ENCODE results near the gene ZFYVE16. TPM values are rescaled to one million over a fixed set of nuclear protein-coding genes. Genes with fewer than 3 reads are reported as not detected.

ZFYVE16 gene
- total and polyA plus RNA-seq, 2 experiments from 2014 or later, result 15.8 to 19.0 TPM

DNA sequence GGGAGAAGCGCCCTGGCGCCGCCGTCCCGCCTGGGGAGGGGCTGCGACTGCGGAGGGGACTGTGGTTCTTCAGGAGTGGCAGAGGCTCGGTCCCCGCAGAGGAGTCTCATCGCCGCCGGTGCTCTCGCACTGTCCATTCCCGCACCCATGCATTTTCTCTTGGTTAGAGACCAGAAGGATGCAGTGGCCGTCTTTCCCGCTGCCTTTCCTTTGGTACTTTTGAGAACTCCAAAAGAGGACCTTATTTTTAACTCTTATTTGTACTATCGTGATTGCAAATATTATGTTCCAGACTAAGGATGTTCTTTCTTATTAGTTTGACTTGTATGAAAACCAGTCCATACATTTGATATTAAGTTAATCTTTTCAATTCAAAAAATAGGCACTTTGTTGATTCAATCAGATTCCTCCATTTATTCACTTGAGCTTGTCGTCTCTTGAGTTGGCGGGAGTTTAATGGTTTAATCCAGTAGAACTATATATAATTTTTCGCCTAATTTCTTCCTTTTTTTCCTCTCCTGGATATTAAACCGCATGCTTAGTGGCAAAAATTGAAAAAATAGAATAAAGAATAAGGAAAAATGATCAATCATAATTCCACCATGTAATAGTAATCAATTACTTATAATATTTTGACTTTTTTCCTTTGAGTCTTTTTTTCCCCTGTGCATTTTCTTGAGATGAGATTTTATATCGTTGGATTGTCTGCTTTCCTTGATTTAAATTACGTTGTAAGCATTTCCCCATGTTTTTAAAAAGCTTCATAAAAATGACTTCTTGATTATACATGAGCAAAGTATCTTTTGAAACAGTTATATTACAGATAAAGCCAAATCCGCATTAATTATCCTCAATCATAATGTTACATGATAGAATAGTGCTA, 861 bp downstream of the ZFYVE16 start:
- Histone ChIP-seq H4K20me1 (ENCODE audit: insufficient read depth) (no peaks in the 10 kb centered on the region), H3K4me2 (ENCODE audit: unreplicated experiment) (peak overlapping the region; percentile 98)

DNA sequence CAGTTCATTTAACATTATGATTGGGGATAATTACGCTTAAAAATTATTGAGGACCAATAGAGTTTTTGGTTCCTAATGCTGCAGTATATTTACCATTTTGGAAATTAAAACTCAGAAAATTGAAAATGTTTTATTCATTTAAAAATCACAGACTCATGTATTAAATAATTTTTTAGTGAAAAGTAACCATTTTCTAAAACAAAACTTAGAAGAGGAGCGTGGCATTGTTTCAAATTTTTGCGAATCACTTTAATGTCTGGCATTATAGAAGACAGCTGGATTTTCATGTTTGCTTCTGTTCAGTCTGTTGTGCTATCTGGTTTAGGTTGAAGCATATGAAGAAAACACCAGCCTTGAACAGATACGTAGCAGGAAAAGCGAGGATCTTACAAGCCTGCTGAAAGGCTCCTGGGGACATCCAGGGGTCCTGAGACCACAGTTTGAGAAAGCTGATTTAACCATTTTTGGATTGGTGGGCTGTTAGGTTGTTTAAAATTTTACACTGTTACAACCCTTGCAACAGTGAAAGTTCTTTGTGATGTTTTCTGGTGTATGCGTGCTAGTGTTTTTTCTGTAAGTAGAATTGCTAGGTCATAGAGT, 1.6 kb downstream of the ZFYVE16 start:
- Histone ChIP-seq H3K27me3 (replicated peaks; ENCODE audit: insufficient read depth) (no peaks in the 10 kb centered on the region), H3F3A (ENCODE audit: insufficient read depth) (peaks cover 6% of the 10 kb centered on the region; the same call in 1 of the 2 replicates), H3K36me3 (ENCODE audit: low read depth) (no peaks in the 10 kb centered on the region), H4K20me1 (ENCODE audit: insufficient read depth) (no peaks in the 10 kb centered on the region), H2AFZ (peak overlapping the region; percentile 92), H3K79me2 (ENCODE audit: insufficient read depth) (peaks cover 61% of the 10 kb centered on the region), H3K9me2 (ENCODE audit: insufficient read depth) (no peaks in the 10 kb centered on the region), H3K9me3 (ENCODE audit: low read depth) (no peaks in the 10 kb centered on the region), H3K27ac (peak overlapping the region; percentile 94), H3K9ac (peak overlapping the region; percentile 93), H3K4me3 (peak overlapping the region; percentile 84), H3K4me1 (ENCODE audit: insufficient read depth) (peaks cover 30% of the 10 kb centered on the region), H3K4me2 (ENCODE audit: unreplicated experiment) (peak overlapping the region; percentile 98)
- no peak for TF ChIP-seq EZH2 (IDR thresholded peaks at IDR 0.05; ENCODE audit: insufficient read depth, poor library complexity, severe bottlenecking)
- no peak for TF ChIP-seq EZH2phosphoT487 (IDR thresholded peaks at IDR 0.05; ENCODE audit: insufficient read depth, low read depth)
- 17 to 19% methylated on average over 6 of the region's 6 CpGs for WGBS, 2 experiments (ENCODE audit: low coverage in 1 of 2, low lambda C conversion rate in 2 of 2, missing lambda C conversion rate in 2 of 2)
- in situ Hi-C loops (cut with MboI), result no loop called here
- peak; percentile 28 for DNase-seq

More for the DNA sequence above, 861 bp downstream of the ZFYVE16 start:
- Histone ChIP-seq H3F3A (ENCODE audit: insufficient read depth) (peaks cover 6% of the 10 kb centered on the region; the same call in 1 of the 2 replicates), H3K79me2 (ENCODE audit: insufficient read depth) (peaks cover 54% of the 10 kb centered on the region), H3K27me3 (replicated peaks; ENCODE audit: insufficient read depth) (no peaks in the 10 kb centered on the region), H3K9me2 (ENCODE audit: insufficient read depth) (no peaks in the 10 kb centered on the region), H3K4me3 (peak overlapping the region; percentile 84), H3K36me3 (ENCODE audit: low read depth) (no peaks in the 10 kb centered on the region), H2AFZ (peak overlapping the region; percentile 92), H3K4me1 (ENCODE audit: insufficient read depth) (peaks cover 30% of the 10 kb centered on the region), H3K27ac (peak overlapping the region; percentile 94), H3K9ac (peak overlapping the region; percentile 93), H3K9me3 (ENCODE audit: low read depth) (no peaks in the 10 kb centered on the region)
- peak; percentile 72 for DNase-seq
- in situ Hi-C loops (cut with MboI), result no loop called here
- WGBS, 2 experiments (ENCODE audit: low coverage in 1 of 2, low lambda C conversion rate in 2 of 2, missing lambda C conversion rate in 2 of 2), result 2% methylated on average over 17 to 22 of the region's 24 CpGs
- no peak for TF ChIP-seq EZH2phosphoT487 (IDR thresholded peaks at IDR 0.05; ENCODE audit: insufficient read depth, low read depth)
- TF ChIP-seq EZH2 (IDR thresholded peaks at IDR 0.05; ENCODE audit: insufficient read depth, poor library complexity, severe bottlenecking), result no peak

DNA sequence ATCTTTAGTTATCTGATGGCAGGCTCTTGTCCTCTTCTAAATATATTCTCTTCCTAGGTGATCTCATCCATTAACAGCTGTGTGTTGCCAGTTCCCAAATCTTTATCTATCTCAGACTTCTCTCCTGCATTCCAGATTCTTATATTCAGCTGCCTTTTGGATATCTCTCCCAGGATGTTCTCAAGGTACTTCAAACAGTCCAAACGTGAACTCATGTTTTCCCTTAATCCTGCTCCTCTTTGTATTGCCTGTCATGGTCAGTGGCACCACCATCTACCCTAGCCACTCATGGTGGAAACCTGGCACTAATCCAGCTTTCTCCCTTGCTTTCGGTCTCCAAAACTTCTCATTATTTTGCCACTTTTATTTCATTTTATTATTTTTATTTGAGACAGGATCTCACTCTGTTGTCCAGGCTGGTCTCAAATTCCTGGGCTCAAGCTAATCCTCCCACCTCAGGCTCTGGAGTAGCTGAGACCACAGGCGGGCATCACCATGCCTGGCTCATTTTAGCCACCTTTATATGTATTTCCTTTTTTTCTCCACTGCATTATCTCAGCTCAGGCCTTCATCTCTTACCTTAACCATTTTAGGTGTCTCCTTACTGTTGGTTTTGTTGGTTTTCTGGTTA, 3.8 kb downstream of the ZFYVE16 start:
- Histone ChIP-seq H3K4me2 (ENCODE audit: unreplicated experiment) (no peak overlapping the region), H3K27ac (no peak overlapping the region), H3K4me1 (ENCODE audit: insufficient read depth) (peaks cover 30% of the 10 kb centered on the region), H3K9me2 (ENCODE audit: insufficient read depth) (no peaks in the 10 kb centered on the region), H3K27me3 (replicated peaks; ENCODE audit: insufficient read depth) (no peaks in the 10 kb centered on the region), H3K79me2 (ENCODE audit: insufficient read depth) (peaks cover 84% of the 10 kb centered on the region), H3F3A (ENCODE audit: insufficient read depth) (peaks cover 6% of the 10 kb centered on the region; the same call in 1 of the 2 replicates), H4K20me1 (ENCODE audit: insufficient read depth) (no peaks in the 10 kb centered on the region), H3K9me3 (ENCODE audit: low read depth) (no peaks in the 10 kb centered on the region), H3K9ac (no peak overlapping the region), H3K36me3 (ENCODE audit: low read depth) (no peaks in the 10 kb centered on the region), H3K4me3 (no peak overlapping the region), H2AFZ (no peak overlapping the region)
- 80 to 82% methylated on average over 3 of the region's 3 CpGs for WGBS, 2 experiments (ENCODE audit: low coverage in 1 of 2, low lambda C conversion rate in 2 of 2, missing lambda C conversion rate in 2 of 2)
- in situ Hi-C loops (cut with MboI), result no loop called here
- peak; percentile 27 for DNase-seq
- TF ChIP-seq EZH2phosphoT487 (IDR thresholded peaks at IDR 0.05; ENCODE audit: insufficient read depth, low read depth), result no peak
- no peak for TF ChIP-seq EZH2 (IDR thresholded peaks at IDR 0.05; ENCODE audit: insufficient read depth, poor library complexity, severe bottlenecking)

DNA sequence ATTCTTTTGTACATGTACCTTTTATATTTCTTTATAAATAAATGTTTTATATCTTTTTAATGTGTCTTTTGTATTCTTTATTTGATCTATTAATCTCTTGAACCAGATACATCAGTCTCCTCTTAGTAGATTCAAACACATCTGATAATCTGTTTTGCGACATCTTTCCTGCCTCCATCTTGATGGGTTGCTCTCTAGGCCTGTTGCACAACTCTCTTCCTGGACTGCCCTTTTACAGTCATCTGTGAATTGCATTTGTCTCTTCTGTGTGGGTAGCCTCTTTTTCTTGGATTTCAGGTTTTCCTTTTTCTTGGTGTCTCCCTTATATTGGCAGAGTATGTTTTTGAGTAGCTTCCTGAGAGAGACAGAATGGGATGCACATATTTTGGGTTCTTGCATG, 6.2 kb downstream of the ZFYVE16 start:
- Histone ChIP-seq H3K36me3 (ENCODE audit: low read depth) (no peaks in the 10 kb centered on the region), H2AFZ (no peak overlapping the region), H3K9me2 (ENCODE audit: insufficient read depth) (no peaks in the 10 kb centered on the region), H3K4me1 (ENCODE audit: insufficient read depth) (peaks cover 23% of the 10 kb centered on the region), H3K9me3 (ENCODE audit: low read depth) (no peaks in the 10 kb centered on the region), H3K27ac (no peak overlapping the region), H3K27me3 (replicated peaks; ENCODE audit: insufficient read depth) (no peaks in the 10 kb centered on the region), H3K9ac (no peak overlapping the region), H4K20me1 (ENCODE audit: insufficient read depth) (no peaks in the 10 kb centered on the region), H3K4me3 (no peak overlapping the region), H3K4me2 (ENCODE audit: unreplicated experiment) (no peak overlapping the region), H3K79me2 (ENCODE audit: insufficient read depth) (peaks cover 98% of the 10 kb centered on the region), H3F3A (ENCODE audit: insufficient read depth) (no peaks in the 10 kb centered on the region)
- WGBS, 2 experiments (ENCODE audit: low coverage in 1 of 2, low lambda C conversion rate in 2 of 2, missing lambda C conversion rate in 2 of 2), result 96 to 100% methylated on average over 1 of the region's 1 CpG
- in situ Hi-C loops (cut with MboI), result no loop called here
- DNase-seq, result peak; percentile 45
- TF ChIP-seq EZH2 (IDR thresholded peaks at IDR 0.05; ENCODE audit: insufficient read depth, poor library complexity, severe bottlenecking), result no peak
- TF ChIP-seq EZH2phosphoT487 (IDR thresholded peaks at IDR 0.05; ENCODE audit: insufficient read depth, low read depth), result no peak
